ENCODE measurements around the gene BACH2.

Gene BACH2

DNA sequence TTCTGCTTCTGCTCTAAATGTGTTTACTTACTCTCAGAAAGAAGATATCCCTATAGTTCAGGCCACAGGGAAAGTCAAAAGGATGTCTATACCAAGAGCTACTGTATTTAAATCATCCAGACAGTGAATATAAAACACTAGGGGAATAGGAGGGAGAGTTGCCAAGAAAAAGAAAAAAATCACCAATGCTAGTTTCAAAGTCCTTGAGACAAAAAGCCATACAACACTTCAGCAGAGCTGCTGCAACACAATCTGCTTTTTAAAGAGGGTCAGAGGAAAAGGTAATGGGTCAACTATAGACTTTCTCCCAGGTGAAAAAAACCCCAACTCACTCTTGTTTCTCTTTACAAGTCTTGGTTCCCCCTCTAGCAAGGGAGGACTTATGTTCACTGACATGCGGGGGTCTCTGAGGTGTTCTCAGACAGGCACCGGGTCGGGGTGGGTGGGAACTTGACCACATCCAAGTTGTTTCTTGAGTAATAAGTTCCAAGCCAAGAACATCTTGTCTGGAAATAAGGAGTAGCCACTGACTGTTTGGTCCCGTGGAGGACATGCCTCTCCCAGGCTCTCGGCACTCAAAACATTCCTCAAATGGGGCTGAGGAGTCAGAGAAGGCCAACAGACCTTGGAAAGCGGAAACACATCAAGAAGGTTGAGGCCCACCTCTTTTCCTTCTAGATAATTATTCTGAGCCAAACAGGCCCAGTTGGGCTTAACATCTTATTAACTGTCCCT, 354.7 kb downstream of the BACH2 start:
- Mint-ChIP-seq H3K36me3 (peaks cover 65% of the 10 kb centered on the region), H3K4me1 (peaks cover 15% of the 10 kb centered on the region), H3K27ac (no peak overlapping the region), H3K9me3 (no peaks in the 10 kb centered on the region), H3K4me3 (no peak overlapping the region)
- DNase-seq (ENCODE audit: low spot score in 2 of 2) (no peak), ATAC-seq (no peak)

DNA sequence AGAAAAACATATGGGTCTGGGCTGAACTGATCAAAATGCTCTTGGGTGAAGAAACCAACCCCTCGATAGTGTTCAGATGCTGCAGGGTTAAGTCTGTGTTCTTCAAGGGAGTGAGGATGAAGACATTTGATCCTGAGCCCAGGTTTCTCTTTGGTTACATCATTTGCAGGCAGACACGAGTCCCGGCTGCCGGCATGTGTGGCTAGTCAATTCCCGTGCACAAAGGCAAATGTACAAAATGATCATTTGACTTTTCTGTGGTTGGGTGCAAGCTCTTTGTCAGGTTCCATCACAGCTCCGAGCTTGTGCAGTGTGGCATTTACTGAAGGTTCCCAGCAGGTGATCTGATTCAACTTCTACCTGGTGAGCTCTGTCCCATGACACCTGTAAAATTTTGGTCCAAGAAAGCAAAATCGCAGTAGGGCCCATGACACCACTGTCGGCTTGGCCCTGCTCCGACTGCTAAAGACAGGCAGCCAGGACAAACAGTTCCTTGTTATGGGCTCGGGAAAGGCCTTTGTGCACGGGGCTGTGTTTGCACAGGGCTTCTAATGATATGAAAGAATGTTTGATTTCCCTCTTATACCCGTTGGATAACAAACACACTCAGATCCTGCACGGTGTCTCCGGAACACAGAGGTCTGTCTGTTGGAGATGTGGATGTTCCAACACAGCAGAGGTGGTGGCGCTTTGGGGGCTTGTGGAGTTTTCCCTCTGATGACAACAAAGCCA, 355.4 kb downstream of the BACH2 start:
- peaks cover 61% of the 10 kb centered on the region for H3K36me3 Mint-ChIP-seq
- H3K9me3 Mint-ChIP-seq = no peaks in the 10 kb centered on the region
- DNase-seq (ENCODE audit: low spot score in 2 of 2) = no peak
- H3K27ac Mint-ChIP-seq = no peak overlapping the region
- no peak overlapping the region for H3K4me3 Mint-ChIP-seq
- H3K4me1 Mint-ChIP-seq = peaks cover 11% of the 10 kb centered on the region
- ATAC-seq = no peak

DNA sequence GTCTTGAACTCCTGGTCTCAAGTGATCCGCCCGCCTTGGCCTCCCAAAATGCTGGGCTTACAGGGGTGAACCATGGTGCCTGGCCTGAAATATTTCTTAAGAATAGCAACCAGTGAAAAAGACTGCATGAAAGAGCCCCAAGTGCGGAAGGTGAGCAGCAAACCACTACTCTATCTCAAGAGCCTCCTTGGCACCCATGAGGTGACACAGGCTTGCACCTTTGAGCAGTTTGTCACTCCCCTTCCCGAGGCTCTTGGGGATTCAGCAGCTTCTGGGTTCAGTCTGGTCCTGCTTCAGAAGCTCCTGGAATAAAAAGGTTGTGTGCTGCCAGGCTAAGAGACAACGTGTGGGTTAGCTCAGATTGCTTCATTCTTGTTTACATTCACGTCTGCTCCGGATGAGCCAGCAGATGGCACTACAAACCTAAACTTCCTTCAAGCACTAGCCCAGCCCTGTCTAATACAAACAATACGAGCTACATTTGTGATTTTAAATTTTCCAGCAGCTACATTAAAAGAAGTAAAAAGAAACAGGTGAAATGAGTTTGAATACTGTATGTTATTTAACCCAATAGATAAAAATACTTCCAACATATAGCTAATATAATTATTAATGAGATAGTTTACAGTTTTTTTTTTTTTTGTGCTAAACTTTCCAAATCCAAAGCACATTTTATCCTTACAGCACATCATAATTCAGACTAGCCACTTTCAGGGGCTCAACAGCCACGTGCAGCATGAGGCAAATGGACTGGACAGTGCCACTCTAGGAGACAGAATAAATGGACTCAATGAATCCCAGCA, 356.2 kb downstream of the BACH2 start:
- DNase-seq (ENCODE audit: low spot score in 2 of 2) = peak in 1 of 2 donors; percentile 78
- H3K4me1 Mint-ChIP-seq = peaks cover 11% of the 10 kb centered on the region
- ATAC-seq = peak; percentile 90
- H3K9me3 Mint-ChIP-seq = no peaks in the 10 kb centered on the region
- no peak overlapping the region for H3K27ac Mint-ChIP-seq
- peaks cover 61% of the 10 kb centered on the region for H3K36me3 Mint-ChIP-seq
- no peak overlapping the region for H3K4me3 Mint-ChIP-seq

DNA sequence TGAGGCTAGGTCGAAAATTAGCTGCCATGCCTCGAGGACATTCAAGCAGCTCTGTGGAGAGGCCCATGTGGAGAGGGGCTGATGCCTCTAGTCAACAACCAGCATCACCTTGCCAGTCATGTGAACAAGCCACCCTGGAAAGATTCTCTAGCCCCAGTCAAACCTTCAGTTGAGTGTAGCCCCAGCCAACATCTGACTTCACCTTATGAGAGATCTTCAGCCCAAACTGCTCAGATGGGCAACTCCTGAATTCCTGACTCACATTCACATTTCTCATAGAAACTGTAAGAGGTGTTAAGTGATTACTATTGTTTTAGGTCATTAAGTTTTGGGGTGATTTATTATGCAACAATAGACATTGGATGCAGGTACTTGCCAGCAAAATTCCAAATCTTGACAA, 357.5 kb downstream of the BACH2 start:
- H3K36me3 Mint-ChIP-seq = peaks cover 65% of the 10 kb centered on the region
- no peaks in the 10 kb centered on the region for H3K9me3 Mint-ChIP-seq
- H3K4me1 Mint-ChIP-seq = peaks cover 1% of the 10 kb centered on the region
- no peak for ATAC-seq
- no peak overlapping the region for H3K4me3 Mint-ChIP-seq
- H3K27ac Mint-ChIP-seq = no peak overlapping the region
- no peak for DNase-seq (ENCODE audit: low spot score in 2 of 2)

DNA sequence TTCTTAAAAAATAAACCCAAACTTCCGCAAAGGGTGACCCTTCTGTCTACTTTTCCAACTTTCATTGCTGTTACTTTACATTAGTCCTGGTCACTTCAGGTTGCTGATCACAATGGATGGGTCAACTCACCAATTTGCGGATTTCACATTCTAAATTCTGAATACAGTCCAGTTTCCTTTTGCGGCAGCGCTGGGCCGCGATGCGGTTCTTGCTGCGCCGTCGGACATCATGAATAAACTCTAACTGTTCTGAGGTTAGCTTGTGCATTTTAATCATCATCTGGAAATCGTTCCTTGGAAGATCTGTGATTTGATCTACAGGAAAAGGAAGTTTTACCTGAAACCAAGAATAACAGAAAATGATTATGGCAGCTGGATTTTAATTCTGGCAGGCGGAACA, 358.6 kb downstream of the BACH2 start:
- no peak overlapping the region for H3K27ac Mint-ChIP-seq

DNA sequence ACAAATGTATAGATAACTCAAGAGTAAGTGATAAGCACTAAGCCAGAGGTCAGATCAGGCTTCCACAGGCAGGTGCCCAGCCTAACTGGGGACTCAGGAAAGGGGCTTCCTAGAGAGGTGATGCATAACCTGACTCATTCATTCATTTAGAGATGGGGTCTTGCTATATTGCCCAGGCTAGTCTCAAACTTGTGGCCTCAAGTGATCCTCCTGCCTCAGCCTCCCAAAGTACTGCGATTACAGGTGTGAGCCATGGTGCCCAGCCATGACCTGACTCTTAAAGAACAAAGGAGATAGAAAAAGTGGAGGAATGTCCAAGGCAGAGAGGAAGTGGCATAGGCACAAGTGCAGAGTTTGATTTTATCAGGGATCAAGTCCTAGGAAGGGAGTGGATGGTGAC, 360.5 kb downstream of the BACH2 start:
- no peaks in the 10 kb centered on the region for H3K4me1 Mint-ChIP-seq
- peaks cover 90% of the 10 kb centered on the region for H3K36me3 Mint-ChIP-seq
- H3K4me3 Mint-ChIP-seq = no peak overlapping the region
- no peak for DNase-seq (ENCODE audit: low spot score in 2 of 2)
- ATAC-seq = no peak
- H3K9me3 Mint-ChIP-seq = no peaks in the 10 kb centered on the region
- no peak overlapping the region for H3K27ac Mint-ChIP-seq

More for the DNA sequence above, 358.6 kb downstream of the BACH2 start:
- Mint-ChIP-seq H3K9me3 (no peaks in the 10 kb centered on the region), H3K4me3 (no peak overlapping the region), H3K4me1 (no peaks in the 10 kb centered on the region), H3K36me3 (peaks cover 76% of the 10 kb centered on the region)
- ATAC-seq (no peak), DNase-seq (ENCODE audit: low spot score in 2 of 2) (no peak)

DNA sequence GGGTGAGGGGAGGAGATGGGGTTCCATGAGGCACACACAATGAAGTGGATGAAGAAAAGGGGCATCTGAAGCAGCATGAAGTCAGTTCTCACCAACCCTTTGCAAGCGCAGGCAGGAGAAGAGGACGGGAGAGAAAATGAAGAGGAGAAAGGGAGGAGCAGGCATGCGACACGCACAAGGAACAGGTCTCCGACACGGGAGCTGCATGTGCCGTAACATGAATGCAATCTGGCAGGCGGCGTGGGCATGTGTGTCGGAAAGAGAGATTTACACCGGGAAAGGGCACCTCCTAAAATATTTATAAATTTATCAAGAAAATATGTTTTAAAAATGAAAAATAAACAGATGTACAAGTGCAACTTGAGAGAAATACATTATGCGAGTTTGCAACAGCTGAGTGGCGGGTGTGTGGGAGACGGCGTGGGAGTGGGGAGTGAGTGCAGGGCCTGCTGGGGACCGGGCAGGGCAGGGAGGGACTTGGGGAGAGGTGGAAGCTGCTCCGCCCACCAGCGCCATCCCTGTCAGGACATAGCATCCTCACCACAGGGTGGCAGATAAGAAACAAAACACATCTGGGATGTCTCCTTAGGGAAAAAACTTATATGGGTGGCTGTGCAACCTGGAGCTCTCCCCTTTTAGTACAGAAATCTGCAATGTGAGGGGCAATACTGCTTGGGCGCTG, 361.8 kb downstream of the BACH2 start:
- no peak overlapping the region for H3K4me3 Mint-ChIP-seq

DNA sequence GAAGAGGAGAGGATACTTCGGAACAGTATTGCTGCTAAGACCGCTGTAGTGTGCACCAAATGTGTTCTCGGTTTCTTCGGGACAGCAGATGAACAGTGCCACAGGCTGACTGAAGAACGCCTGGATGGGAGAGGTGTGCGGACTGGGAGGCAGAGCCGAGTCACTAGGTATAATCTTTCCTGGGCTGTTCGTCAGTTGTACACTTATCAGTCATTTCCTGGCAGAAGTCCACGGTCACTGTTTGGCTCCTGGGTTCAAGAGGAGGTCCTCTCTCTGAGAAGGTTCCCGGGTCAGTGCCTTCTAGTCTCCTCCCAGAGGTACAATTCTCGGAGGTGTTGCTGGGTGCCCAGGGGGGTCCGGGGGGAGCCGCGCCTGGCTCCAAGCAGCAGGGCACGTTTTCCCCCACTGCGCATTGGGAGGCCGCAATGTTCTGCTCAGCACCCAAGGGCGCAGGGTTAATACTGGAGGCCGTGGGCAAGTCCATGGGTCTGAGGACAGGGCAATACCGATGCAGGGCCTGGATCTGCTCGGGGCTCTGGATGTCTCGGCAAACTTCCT, 364.3 kb downstream of the BACH2 start:
- Mint-ChIP-seq H3K9me3 (no peaks in the 10 kb centered on the region), H3K4me1 (peaks cover 14% of the 10 kb centered on the region), H3K4me3 (no peak overlapping the region), H3K27ac (no peak overlapping the region), H3K36me3 (peaks cover 85% of the 10 kb centered on the region)
- DNase-seq (ENCODE audit: low spot score in 2 of 2) (no peak), ATAC-seq (no peak)

More for the DNA sequence above, 361.8 kb downstream of the BACH2 start:
- no peaks in the 10 kb centered on the region for H3K9me3 Mint-ChIP-seq
- ATAC-seq (no peak), DNase-seq (ENCODE audit: low spot score in 2 of 2) (no peak)
- H3K27ac Mint-ChIP-seq = no peak overlapping the region
- H3K4me1 Mint-ChIP-seq = peaks cover under 1% of the 10 kb centered on the region
- H3K36me3 Mint-ChIP-seq = peaks cover 92% of the 10 kb centered on the region

DNA sequence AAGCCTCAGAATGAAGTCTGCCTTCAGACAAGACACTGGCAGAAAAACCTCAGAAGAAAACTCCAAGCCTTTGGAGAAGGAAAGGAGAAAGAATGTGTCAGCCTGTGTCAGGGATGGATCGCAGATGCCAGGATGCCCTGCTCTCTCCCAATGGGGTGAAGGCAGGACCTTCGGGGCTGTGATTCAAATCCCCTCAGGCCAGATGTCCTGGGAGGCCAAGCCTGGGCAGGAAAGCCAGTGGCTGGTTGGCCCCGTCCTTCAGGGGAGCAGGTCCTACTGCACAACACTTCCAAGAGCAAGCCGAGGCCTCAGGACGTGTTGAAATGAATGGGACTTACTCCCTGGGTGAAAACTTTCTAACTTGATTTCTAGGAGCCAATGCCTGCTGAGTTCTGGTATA, 365.9 kb downstream of the BACH2 start:
- DNase-seq (ENCODE audit: low spot score in 2 of 2) = no peak
- H3K4me1 Mint-ChIP-seq = peaks cover 21% of the 10 kb centered on the region
- no peak overlapping the region for H3K27ac Mint-ChIP-seq
- no peak overlapping the region for H3K4me3 Mint-ChIP-seq
- peaks cover 74% of the 10 kb centered on the region for H3K36me3 Mint-ChIP-seq
- H3K9me3 Mint-ChIP-seq = no peaks in the 10 kb centered on the region
- no peak for ATAC-seq

DNA sequence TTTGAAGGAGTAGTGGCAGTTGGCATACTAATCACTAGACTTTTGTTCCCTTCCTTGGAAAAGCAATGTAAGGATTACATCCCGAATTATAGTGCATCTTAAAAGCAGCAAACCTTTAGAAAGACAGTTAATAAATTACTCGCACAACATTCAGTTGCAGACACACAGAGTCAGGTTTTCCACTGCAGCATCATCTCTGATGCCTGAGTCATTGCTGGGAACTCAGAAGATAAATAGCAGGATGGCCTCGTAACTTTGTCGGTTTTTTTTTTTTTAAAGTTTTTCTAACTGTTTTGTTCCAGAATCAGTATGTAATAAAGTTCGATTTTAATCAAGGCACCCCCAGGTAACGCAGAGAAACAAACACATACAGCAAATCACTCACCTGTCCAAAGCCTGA, 368.0 kb downstream of the BACH2 start:
- peaks cover 21% of the 10 kb centered on the region for H3K4me1 Mint-ChIP-seq
- no peaks in the 10 kb centered on the region for H3K9me3 Mint-ChIP-seq
- H3K36me3 Mint-ChIP-seq = peaks cover 52% of the 10 kb centered on the region
- no peak overlapping the region for H3K4me3 Mint-ChIP-seq
- peak; percentile 57 for ATAC-seq
- peak overlapping the region; percentile 43 for H3K27ac Mint-ChIP-seq
- no peak for DNase-seq (ENCODE audit: low spot score in 2 of 2)

DNA sequence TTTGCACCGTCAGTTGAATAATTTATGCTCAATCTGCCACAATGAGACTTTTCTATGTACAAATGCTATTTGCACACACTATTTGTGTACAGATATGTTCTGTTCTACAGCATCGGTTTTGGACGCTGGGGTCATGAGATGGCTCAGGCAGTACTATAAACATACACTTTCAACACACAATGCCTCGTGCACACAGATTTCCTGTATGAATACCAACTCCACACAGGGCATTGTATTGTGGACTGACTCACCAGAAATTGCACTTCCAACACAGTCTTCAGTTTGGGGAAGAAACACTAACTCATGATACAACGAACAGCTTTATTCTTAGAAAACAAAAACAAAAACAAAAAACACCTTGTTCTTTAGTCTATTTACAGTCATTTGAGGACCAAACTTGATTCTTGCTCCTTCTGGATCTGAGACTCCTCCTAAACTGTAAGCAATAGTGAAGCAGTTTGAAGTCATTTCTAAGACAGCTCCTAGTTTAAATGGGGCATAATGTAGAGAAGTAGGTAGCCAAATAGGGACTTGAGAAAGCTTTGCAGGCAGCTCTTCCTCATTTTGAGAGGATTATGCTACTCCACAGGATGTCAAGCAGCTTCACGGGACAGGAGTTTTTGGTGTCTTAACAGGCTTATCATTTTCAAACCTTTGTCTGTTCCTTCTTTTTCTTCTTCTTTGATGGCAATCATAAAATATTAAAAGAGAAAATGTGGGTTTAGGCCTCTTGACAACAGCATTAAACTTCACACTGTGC, 368.7 kb downstream of the BACH2 start:
- Mint-ChIP-seq H3K4me3 (no peak overlapping the region), H3K27ac (peak overlapping the region; percentile 43), H3K4me1 (peaks cover 21% of the 10 kb centered on the region), H3K36me3 (peaks cover 46% of the 10 kb centered on the region), H3K9me3 (no peaks in the 10 kb centered on the region)
- no peak for DNase-seq (ENCODE audit: low spot score in 2 of 2)
- no peak for ATAC-seq

DNA sequence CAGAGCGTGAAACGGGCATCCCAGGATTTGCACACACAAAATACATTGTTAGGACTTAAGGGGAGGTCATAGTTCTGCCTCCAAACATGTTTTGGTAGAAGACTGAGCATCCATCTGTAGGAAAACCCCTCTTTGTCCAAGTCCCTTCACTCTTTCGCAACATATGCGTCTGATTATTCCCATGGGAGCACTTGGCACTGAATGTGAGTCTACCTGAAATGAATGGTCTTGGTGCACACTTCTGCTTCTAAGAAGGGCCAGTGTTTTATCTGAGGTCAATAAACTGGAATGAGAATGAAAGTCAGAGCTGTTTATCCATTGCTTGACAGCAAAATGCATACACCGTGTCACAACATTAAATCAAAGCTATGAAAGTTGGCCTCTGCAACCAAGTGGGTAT, 369.4 kb downstream of the BACH2 start:
- DNase-seq (ENCODE audit: low spot score in 2 of 2) = no peak
- no peak for ATAC-seq
- peaks cover 21% of the 10 kb centered on the region for H3K4me1 Mint-ChIP-seq
- no peak overlapping the region for H3K4me3 Mint-ChIP-seq
- H3K27ac Mint-ChIP-seq = no peak overlapping the region
- peaks cover 39% of the 10 kb centered on the region for H3K36me3 Mint-ChIP-seq
- no peaks in the 10 kb centered on the region for H3K9me3 Mint-ChIP-seq

DNA sequence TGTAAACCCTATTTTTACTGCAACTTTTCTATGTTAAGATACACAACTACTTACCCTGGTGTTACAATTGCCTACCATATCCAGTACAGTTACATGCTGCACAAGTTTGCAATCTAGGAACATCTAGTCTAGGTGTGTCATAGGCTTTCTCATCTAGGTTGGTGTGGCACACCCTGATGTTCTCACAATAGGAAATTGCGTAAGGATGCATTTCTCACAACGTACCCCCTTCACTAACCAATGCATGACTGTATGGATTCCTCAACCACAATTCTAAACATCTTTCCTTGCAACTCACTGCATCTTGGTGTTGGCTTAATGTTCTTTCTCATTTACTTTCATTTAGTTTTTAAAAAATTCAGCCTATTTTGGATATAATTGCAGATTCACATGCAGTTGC, 370.8 kb downstream of the BACH2 start:
- Mint-ChIP-seq H3K4me1 (peaks cover 21% of the 10 kb centered on the region), H3K9me3 (no peaks in the 10 kb centered on the region), H3K36me3 (peaks cover 24% of the 10 kb centered on the region), H3K27ac (no peak overlapping the region), H3K4me3 (no peak overlapping the region)
- no peak for DNase-seq (ENCODE audit: low spot score in 2 of 2)
- peak; percentile 54 for ATAC-seq

DNA sequence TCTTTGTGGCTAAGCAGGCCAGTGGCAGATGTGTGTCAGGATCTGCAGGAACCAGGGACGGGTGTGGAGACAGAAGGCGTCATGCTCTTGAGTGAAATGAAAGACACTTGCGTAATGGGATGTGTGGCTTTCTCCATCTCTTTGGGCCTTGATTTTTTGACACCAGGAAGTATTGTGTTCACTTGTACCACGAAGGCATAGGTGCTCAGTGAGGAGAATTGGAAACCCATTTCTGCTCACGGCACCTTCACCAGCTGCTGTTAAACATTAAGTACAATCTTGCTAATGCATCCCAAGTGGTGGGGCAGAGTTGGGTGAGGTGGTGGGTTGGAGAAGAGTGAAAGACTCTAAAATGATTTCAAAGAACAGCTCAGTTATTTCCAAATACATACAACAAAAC, 372.4 kb downstream of the BACH2 start:
- H3K4me3 Mint-ChIP-seq = no peak overlapping the region
- H3K27ac Mint-ChIP-seq = peak overlapping the region; percentile 17
- peaks cover 15% of the 10 kb centered on the region for H3K4me1 Mint-ChIP-seq
- H3K9me3 Mint-ChIP-seq = no peaks in the 10 kb centered on the region
- ATAC-seq (no peak), DNase-seq (ENCODE audit: low spot score in 2 of 2) (no peak)
- peaks cover 8% of the 10 kb centered on the region for H3K36me3 Mint-ChIP-seq

All from stimulated activated effector memory CD8-positive, alpha-beta T cell treated with anti-CD3 and anti-CD28 coated beads, Interleukin-12 subunit alpha, Interleukin-12 subunit beta, amount 100 ng/mL, for 72 hours (primary cell).